Mesothelial cell of epicardium (in vitro differentiated cells): ENCODE measurements around the gene LRRC27. TPM values are rescaled to one million over a fixed set of nuclear protein-coding genes. Genes with fewer than 3 reads are reported as not detected.
A peak's percentile ranks its signal among the peaks of the same experiment; 100 is the strongest.

Experiments used
- DNase-seq, 2 experiments: peaks; one replicate each; pipeline ENCODE4 v3.0.0; 2021; ENCODE audit warnings: low spot score in 2 of 2; ENCODE audit not compliant: unreplicated experiment in 2 of 2
- H3K27ac Mint-ChIP-seq: 2 replicates; pipeline ENCODE4 v1.8.0; 2021; ENCODE audit warnings: mixed read lengths
- H3K27me3 Mint-ChIP-seq: 2 replicates; pipeline ENCODE4 v1.8.0; 2021; ENCODE audit warnings: low read depth, mixed read lengths
- H3K36me3 Mint-ChIP-seq: 2 replicates; pipeline ENCODE4 v1.8.0; 2021; ENCODE audit warnings: mixed read lengths
- H3K4me1 Mint-ChIP-seq: 2 replicates; pipeline ENCODE4 v1.8.0; 2021; ENCODE audit warnings: mixed read lengths
- H3K4me3 Mint-ChIP-seq: 2 replicates; pipeline ENCODE4 v1.8.0; 2021; ENCODE audit warnings: mild to moderate bottlenecking, moderate library complexity, mixed read lengths
- H3K9me3 Mint-ChIP-seq: 2 replicates; pipeline ENCODE4 v1.8.0; 2021; ENCODE audit warnings: mixed read lengths
- total RNA-seq: library from RNA; stranded (reverse); gene quantifications from 3 replicates; pipeline ENCODE4 v1.2.1, GENCODE V29; 2021
- TF ChIP-seq, protein P1 (sequence below): fragments of 200-600 bp; sonication (generic); IDR thresholded peaks from one replicate; pipeline ENCODE4 v1.5.0; 2021; ENCODE audit warnings: antibody characterized with exemption; ENCODE audit not compliant: unreplicated experiment

The LRRC27 gene
- total RNA-seq, 1 donor from 2014 or later: 15.2 TPM

DNA sequence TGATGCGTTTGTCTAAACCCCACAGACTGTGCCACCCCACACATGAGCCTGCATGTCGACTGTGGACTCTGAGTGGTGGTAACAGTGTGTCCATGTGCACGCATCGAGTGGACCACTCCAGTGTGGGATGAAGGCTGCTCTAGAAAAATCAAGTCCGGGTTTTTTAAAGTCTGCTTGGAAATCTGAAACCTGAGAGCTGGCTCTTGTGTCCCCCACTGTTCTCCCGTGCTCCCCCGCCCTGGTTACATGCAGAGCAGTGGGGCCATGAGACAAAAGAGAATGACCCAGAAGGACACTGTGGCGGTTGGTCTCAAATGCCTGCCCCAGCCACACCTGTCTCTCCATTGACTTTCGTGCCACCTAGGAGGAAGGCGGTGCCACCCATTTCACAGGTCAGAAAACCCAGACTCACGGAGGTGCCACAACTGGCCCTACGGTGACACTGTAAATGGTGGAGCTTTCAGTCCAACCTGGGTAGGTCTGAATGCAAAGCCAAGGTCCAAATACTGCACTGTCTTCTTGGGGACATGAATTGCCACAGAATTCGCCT is 37.7 kb downstream of the LRRC27 start:
- TF ChIP-seq, protein P1, sequence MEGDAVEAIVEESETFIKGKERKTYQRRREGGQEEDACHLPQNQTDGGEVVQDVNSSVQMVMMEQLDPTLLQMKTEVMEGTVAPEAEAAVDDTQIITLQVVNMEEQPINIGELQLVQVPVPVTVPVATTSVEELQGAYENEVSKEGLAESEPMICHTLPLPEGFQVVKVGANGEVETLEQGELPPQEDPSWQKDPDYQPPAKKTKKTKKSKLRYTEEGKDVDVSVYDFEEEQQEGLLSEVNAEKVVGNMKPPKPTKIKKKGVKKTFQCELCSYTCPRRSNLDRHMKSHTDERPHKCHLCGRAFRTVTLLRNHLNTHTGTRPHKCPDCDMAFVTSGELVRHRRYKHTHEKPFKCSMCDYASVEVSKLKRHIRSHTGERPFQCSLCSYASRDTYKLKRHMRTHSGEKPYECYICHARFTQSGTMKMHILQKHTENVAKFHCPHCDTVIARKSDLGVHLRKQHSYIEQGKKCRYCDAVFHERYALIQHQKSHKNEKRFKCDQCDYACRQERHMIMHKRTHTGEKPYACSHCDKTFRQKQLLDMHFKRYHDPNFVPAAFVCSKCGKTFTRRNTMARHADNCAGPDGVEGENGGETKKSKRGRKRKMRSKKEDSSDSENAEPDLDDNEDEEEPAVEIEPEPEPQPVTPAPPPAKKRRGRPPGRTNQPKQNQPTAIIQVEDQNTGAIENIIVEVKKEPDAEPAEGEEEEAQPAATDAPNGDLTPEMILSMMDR: no peak
- Mint-ChIP-seq H3K4me1 (no peaks in the 10 kb centered on the region), H3K27ac (no peak overlapping the region), H3K4me3 (no peak overlapping the region), H3K9me3 (peaks cover 15% of the 10 kb centered on the region), H3K27me3 (no peaks in the 10 kb centered on the region), H3K36me3 (peaks cover 34% of the 10 kb centered on the region)
- peak in 1 of 2 experiments; percentile 3 for DNase-seq

DNA sequence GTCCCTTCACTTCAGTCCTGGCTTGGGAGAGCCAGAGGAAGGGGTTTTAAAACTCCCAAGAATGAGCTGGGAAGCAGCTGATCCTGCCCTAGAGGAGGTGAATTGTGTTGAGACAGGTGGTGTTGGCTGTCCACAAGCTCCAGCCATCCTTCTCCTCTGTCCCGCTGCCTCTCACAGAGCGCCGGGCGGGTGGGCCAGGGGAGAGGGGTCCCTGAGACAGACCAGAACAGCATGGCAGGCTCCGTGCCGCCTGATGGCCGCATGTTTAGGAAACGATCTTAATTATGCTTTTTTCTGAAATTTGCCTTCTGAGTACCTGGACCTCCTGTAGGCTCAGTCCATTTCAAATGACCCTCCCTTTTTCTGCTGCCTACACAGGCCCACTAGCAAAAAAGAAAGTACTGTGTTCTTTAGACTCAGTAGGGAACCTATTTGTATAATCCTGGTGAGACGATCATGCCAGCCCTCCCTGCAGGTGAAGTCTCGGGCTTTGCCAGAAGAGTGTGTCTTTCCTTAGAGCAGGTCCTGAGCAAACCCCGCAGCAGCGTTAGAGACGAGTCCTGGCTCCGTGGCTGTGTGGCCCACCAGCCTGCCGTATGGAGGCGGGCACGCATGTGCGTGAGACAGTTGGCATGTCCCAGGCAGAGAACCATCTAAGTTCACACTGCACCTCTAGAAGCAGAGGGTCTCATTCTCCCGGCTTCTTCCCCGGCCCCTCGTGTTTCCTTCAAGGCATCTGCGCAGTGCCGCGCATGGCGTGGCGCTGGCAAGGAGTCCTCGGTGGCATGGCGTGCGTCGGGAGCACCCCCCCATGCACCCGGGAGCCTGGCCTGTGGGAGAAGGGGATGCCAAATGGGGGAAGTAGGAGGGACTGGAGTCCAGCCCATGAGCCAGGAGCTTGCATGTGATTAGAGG is 38.7 kb downstream of the LRRC27 start:
- peaks cover 27% of the 10 kb centered on the region for H3K36me3 Mint-ChIP-seq
- TF ChIP-seq, protein P1: no peak
- no peak overlapping the region for H3K4me3 Mint-ChIP-seq
- DNase-seq: peak in 1 of 2 experiments; percentile 9
- peaks cover 15% of the 10 kb centered on the region for H3K9me3 Mint-ChIP-seq
- H3K27me3 Mint-ChIP-seq: no peaks in the 10 kb centered on the region
- H3K4me1 Mint-ChIP-seq: peaks cover 1% of the 10 kb centered on the region
- no peak overlapping the region for H3K27ac Mint-ChIP-seq

DNA sequence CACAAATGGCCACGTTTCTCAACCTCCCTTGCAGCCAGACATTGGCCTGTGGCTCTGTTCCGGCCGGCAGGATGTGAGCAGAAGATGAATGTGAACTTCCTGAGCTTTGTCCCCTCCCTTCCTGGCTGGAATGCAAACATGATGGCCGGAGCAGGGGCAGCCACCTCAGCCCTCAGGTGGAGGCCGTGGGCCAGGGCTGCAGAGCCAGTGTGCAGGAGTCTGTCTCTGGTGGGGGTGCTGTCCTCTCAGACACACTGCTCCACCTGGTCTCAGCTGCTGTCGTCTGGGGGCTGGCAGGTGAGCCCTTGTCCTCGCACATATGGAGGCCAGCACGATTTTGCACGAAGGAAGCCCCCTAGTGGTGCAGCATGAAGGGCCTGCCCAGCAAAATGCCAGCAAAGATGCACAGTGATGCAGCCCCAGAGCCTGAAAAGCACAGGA is 39.7 kb downstream of the LRRC27 start:
- TF ChIP-seq, protein P1: peak; percentile 21
- Mint-ChIP-seq H3K4me1 (peaks cover 4% of the 10 kb centered on the region), H3K27ac (no peak overlapping the region)

DNA sequence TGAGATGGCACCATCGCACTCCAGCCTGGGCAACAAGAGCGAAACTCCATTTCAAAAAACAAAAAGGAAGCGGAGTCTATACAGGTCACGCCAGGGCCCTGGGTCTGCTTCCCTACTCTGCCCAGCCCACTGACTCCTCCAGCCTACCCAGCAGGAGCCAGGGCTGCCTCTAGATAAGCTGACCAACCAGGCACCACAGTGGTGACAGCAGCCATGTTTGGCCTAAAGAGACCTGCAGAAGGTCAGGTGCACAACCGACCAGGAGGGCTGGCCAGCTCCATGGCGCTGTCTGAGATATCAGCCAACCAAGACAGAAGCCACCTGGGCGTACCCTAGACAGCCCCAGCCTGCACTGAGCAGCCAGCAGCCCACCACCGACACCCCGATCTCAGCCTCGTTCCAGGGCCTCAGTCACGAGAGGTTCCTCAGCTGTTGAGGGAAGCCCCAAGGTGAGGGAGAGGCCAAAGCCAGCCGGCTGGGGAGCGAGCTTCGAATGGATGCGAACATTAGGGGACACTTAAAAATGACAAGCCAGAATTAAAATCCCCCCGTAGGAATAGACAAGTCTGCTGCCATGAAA is 40.6 kb downstream of the LRRC27 start:
- TF ChIP-seq, protein P1: no peak
- Mint-ChIP-seq H3K36me3 (peaks cover 24% of the 10 kb centered on the region), H3K4me1 (peaks cover 4% of the 10 kb centered on the region), H3K27ac (no peak overlapping the region), H3K27me3 (no peaks in the 10 kb centered on the region), H3K4me3 (no peak overlapping the region), H3K9me3 (peaks cover 13% of the 10 kb centered on the region)
- peak in 1 of 2 experiments; percentile 15 for DNase-seq

More for the DNA sequence above, 39.7 kb downstream of the LRRC27 start:
- Mint-ChIP-seq H3K9me3 (peaks cover 15% of the 10 kb centered on the region), H3K4me3 (no peak overlapping the region), H3K27me3 (no peaks in the 10 kb centered on the region), H3K36me3 (peaks cover 31% of the 10 kb centered on the region)
- DNase-seq: peak in 1 of 2 experiments; percentile 11

DNA sequence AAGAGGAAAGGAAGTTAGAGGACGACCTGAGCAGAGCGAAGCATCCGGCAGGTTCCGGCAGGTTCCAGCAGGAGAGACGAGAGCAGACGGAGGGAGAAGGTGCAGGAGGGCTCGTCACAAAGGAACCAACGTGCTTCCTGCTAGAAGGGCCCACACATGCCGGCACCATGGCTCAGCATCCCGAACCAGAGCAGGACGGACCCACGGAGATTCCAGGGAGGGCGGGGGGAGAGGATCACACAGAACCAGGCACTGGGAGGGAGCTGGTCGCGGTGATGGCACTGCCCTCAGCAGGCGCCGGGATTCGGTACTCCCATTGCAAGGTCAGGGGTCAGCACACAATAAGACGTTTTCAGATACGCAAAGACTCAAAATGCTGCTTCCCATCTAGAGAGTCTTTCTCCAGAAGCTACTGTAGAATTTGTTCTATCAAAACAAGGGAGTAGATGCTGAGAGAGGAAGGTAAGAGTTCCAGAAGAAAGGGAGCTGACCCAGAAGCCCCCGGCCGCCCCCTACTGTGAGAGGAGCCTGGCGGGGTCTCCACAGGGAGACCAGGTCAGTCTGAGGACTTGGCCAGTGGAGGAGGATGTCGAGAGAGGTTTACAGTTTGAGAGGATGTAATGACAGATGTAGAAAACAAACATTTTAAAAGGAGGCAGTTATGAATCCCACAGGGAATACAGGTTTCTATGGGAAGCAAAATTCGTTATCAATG is 41.4 kb downstream of the LRRC27 start:
- H3K9me3 Mint-ChIP-seq: peaks cover 6% of the 10 kb centered on the region
- no peaks in the 10 kb centered on the region for H3K27me3 Mint-ChIP-seq
- H3K36me3 Mint-ChIP-seq: peaks cover 18% of the 10 kb centered on the region
- TF ChIP-seq, protein P1: no peak
- no peak overlapping the region for H3K4me3 Mint-ChIP-seq
- peak in 1 of 2 experiments; percentile 14 for DNase-seq
- no peak overlapping the region for H3K27ac Mint-ChIP-seq
- H3K4me1 Mint-ChIP-seq: peaks cover 4% of the 10 kb centered on the region
